T-helper 9 cell (primary cell): ENCODE measurements around the gene SLC12A4.
"Not testable (repeated sequence)": the region's sequence is repeated elsewhere in the genome, so short reads cannot be mapped to it uniquely, and the experiment has no call there.

Source experiments
- DNase-seq: peaks from one replicate; pipeline ENCODE4 v3.0.0-alpha.2; 2020
- total RNA-seq, 2 donors: gene quantifications; one replicate each; lab custom pipeline; 2026; lab: John Stamatoyannopoulos, UW

SLC12A4 gene
- total RNA-seq: 19.5 to 26.3 reads per million in 2 donors

DNA sequence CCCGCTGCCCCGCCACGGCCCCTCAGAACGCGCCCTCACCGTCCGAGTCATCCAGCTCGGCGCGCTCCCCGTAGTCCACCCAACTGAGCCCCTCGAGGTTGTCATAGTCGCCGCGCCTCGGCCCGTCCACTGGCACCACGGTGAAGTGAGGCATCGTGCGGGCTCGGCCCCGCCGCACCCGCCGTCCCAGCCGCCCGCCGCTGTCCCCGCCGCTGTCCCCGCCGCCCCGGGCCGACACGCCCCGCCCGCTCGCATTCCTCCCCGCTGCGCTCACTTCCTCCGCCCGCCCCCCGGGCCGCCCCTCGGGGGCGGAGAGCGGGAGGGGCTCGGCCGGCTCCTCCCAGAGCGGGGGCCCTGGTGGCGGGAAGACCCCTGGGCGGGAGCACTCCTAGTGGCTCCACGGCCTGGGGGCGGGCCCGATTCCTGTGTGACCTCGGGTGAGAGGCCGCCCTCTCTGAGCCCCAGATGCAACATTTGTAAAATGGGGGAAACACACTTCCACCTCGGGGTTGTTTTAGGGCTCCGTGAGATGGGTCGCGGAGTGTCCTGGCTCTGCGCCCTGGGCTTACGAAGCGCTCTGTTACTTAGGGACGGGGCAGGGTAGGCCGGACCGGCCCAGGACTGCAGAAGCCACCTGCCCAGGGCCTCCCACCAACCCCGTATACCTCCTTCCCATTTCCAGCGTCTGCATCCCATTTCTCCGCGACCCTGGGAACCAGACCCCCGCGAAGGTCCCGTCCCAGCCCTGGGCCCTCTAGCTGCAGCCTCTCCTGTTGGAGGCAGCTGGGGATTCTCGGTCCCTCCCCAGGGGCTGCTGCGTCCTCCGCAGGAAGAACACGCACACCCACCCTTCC is at the start of gene SLC12A4:
Gene SLC12A4 (minus strand): TSS at position 238 of the 854 bp plus-strand sequence. CDS start 84 bp downstream, at position 154.
- DNase-seq: peak; percentile 80

DNA sequence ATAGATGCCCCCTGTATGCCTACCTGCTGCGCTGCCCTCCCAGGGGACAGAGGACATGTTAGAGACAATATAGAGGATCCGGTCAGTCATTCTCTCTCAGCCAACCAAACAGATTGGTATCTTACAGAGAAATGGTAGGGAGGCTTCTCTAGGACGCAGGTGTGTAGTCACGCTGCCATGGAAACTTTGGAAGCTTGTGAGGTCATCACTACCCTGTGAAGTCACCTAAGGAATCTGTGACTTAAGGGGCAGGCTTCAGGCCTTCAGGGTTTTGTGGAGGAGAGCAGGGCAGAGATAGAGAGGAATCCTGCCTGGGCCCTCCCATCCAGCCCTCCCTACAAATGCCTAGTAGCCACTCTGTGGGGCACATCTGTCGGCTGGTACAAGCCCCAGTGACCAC is 47.2 kb upstream of the SLC12A4 start, which contains the start of gene DPEP2NB:
Gene DPEP2NB (minus strand): TSS at position 231 of the 400 bp plus-strand sequence. CDS start 141 bp downstream, at position 90.
- no peak for DNase-seq

DNA sequence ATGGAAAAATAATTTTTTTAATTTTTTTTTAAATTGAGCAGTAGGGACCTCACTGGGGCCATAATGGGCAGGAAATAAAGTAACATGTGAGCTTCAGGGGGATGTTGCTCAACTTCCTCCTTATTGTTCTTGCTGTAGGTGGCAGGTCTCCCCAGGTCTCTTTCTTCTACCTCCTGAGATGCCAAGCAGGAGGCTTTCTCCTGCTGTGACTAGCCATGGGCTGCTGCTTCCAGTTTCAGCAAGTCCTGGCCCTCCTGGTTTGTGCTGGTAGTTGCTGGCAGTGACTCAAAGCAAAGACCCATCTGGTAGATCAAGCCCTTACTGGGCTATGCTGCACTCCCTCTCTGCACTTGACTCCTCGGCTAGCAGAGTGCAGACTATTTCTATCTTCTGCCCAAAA is 45.0 kb upstream of the SLC12A4 start:
- DNase-seq: no peak

DNA sequence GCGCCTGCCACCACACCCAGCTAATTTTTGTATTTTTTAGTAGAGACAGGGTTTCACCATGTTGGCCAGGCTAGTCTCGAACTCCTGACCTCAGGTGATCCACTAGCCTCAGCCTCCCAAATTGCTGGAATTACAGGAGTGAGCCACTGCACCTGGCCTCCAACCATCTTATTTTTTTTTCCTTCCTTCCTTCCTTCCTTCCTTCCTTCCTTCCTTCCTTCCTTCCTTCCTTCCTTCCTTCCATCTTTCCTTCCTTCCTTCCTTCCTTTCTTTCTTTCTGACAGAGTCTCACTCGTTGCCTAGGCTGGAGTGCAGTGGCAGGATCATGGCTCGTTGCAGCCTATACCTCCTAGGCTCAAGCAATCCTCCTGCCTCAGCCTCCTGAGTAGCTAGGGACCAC is 41.4 kb upstream of the SLC12A4 start:
- not testable (repeated sequence) for DNase-seq

DNA sequence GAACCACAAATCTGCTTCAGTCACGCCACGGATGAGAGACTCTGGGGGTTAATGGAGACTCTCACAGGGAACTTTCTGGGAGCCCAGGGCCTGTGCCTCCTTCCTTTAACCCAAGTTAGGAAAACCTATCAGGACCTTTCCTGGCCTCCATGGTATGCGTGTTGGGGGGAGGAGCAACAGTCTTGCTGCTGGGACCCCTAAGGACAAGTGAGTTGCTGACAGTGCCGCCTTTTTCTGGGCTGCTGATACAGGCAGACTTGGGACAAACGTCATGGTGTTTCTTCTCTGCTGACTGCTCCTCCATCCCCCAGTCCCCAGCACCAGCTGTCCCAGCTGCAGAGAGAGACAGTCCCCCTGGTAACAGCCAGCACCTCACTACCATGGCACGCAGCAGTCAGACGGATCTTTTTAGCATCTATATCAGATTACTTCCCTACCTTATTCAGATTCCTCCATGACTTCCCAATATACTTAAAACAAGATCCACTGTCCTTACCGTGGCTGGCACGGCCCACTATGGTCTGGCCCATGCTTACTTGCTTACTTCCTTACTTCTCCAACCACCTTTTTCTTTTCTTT is 40.8 kb upstream of the SLC12A4 start:
- DNase-seq: no peak

- no peak for DNase-seq
Observed at GRCh38 chr16:68005786-68006286, 37.4 kb upstream of the SLC12A4 start.

GRCh38 chr16:68005211-68005610 is 36.8 kb upstream of the SLC12A4 start:
- DNase-seq: no peak

DNA sequence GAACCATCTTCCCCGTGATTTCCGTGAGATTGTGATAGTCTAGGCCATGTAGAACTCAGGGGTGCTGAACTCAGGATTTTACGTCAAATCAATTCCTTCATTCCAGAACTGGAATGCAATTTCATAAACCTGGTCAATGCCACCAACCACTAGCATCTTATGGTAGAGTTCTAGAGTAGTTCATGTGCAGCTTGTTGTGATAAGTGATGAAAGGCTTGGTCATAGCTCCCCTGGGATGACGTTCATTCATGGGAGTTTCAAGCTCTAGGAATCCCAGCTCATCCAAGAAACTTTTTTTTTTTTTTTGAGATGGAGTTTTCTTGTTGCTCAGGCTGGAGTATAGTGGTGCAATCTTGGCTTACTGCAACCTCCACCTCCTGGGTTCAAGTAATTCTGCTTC is 34.6 kb upstream of the SLC12A4 start:
- DNase-seq: no peak

DNA sequence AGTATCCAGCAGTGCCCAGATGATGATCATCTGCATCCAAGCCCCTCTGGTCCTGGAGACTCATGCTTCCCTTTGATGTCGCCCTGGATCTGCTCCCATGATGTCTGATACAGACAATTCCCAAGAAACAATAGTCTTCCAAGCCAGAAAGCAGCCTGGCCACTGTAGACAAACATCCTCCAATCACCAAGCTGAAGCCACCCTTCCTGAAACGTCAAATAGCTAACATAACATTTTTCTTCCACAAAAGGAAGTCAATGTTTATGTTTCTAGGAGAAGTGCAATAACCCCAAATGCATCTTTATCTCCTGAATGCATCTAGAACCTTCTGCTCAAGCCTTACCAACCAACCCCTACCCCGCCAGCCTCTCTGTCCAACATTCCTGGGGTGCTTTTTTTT is 32.0 kb upstream of the SLC12A4 start:
- DNase-seq: no peak

DNA sequence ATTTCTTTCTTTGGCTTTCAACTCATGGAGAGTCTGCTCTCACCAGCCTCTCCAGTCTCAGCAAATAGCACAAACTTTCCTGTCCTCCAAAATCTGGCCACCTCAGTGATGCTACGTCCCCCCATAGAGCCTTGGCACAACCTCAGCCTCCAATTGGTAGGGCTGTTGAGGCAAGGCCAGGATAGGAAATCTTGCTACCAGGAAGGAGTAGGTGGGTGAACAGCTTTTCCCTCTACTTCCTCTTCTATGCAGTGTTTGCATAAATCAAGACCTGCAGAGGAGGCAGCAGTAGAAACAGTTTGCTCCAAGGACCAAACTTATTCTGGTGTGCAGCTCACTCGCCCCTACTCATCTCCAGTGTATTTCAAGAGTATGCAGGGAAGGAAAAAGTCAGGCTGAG is 31.5 kb upstream of the SLC12A4 start:
- no peak for DNase-seq

DNA sequence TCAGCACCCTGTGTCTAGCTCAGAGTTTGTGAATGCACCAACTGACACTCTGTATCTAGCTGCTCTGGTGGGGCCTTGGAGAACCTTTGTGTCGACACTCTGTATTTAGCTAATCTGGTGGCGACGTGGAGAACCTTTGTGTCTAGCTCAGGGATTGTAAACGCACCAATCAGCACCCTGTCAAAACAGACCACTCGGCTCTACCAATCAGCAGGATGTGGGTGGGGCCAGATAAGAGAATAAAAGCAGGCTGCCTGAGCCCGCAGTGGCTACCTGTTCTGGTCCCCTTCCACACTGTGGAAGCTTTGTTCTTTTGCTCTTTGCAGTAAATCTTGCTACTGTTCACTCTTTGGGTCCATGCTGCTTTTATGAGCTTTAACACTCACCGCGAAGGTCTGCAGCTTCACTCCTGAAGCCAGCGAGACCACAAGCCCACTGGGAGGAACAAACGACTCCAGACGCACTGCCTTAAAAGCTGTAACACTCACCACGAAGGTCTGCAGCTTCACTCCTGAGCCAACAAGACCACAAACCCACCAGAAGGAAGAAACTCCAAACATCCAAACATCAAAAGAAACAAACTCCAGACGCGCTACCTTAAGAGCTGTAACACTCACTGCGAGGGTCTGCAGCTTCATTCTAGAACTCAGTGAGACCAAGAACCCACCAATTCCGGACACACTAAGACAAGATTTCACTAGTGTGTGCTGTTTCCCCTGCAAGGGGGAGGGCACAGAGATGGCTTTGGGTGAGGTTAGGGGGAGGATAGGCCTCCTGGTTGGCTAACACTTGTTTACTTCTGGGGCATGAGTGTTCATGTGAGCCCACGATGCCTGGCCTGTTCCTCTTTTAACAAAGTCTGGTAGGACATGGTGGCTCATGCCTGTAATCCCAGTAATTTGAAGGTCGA is 30.6 kb upstream of the SLC12A4 start, which contains the start of gene DPEP2:
Gene DPEP2 (minus strand): TSS at position 706 of the 910 bp plus-strand sequence. CDS start 6,272 bp downstream, outside the sequence.
- DNase-seq: not testable (repeated sequence)

DNA sequence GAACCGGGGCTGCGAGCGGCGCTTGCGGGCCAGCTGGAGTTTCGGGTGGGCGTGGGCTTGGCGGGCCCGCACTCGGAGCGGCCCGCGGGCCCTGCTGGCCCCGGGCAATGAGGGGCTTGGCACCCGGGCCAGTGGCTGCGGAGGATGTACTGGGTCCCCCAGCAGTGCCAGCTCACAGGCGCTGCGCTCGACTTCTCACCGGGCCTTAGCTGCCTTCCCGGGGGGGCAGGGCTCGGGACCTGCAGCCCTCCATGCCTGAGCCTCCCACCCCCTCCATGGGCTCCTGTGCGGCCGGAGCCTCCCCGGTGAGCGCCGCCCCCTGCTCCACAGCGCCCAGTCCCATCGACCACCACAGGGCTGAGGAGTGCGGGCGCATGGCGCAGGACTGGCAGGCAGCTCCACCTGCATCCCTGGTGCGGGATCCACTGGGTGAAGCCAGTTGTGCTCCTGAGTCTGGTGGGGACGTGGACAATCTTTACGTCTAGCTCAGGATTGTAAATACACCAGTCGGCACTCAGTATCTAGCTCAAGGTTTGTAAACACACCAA is 29.9 kb upstream of the SLC12A4 start:
- not testable (repeated sequence) for DNase-seq

DNA sequence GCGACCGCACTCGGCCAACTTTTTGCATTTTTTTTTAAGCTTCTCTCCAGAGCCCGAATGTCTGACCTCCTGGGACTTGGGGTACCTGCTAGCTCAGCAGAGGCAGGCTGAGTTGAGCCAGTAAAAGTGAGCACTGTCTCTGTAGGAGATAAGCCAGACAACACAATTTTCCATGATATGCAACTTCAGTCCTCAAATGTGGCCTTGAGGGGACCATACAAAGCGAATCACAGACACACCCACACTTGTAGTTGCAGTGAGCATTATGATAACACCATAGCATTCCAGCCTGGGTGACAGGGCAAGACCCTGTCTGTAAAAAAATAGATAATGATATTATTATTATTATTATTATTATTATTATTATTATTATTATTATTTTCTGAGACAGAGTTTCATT is 28.2 kb upstream of the SLC12A4 start:
- no peak for DNase-seq

- no peak for DNase-seq
Observed at GRCh38 chr16:67995423-67995822, 27.0 kb upstream of the SLC12A4 start.

GRCh38 chr16:67994040-67994408 is 25.6 kb upstream of the SLC12A4 start:
- DNase-seq: not testable (repeated sequence)

GRCh38 chr16:67993207-67994039 is 25.0 kb upstream of the SLC12A4 start:
- DNase-seq: peak; percentile 75

- no peak for DNase-seq
Observed at GRCh38 chr16:67992661-67993206, 24.3 kb upstream of the SLC12A4 start.

GRCh38 chr16:67990018-67990386 is 21.6 kb upstream of the SLC12A4 start:
- DNase-seq: no peak

DNA sequence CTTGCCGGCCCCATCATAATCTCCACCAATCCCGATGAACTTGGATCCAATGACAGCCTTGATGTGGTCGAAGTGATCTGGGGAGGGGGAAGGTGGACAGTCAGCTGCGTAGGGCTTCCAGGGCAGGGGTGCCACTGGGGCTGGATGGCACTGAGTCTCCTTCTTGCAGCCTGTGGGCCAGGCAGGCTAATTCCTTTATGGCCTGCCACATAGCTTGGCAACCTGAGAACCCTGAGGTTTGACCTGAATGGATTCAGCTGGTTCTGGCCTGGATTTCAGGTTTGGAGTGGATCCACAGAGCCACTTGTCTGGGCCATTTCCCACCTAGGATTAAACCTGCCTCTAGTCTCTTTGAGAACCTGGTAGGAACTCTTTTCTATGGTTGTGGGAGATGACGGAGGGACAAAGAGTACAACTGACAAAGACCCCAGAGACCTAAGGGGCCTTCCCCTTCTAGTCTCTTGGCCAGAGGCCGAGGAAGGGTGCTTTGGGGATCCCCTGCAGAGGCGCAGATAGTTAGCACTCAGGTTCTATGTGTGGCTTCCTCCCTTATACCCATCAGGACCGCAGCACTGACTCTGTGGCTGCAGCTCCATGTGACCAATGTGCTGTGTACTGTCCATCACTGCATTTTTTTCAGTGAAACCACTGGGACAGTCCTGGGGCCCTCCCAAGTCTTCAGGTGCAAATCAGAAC is 21.0 kb upstream of the SLC12A4 start:
- no peak for DNase-seq

- no peak for DNase-seq
Observed at GRCh38 chr16:67988675-67989074, 20.2 kb upstream of the SLC12A4 start.
